SK-N-MC (cell line): Measurements from ENCODE around the gene PADI6.

Source experiments
- EZH2 ChIP-seq: fragments of 200-600 bp; sonication (generic); IDR thresholded peaks from one replicate; pipeline ENCODE4 v1.6.1; 2017; ENCODE audit warnings: antibody characterized with exemption
- POLR2AphosphoS5 ChIP-seq: IDR thresholded peaks from 2 replicates; pipeline ENCODE4 v1.6.1; 2012; ENCODE audit warnings: mild to moderate bottlenecking, low read depth, low read length, borderline replicate concordance

- no peak for TF ChIP-seq EZH2
- no peak for TF ChIP-seq POLR2AphosphoS5
These were observed at the start of gene PADI6 for GRCh38 chr1:17371896-17372295.
